ENCODE results near the gene STX3.

GRCh38 chr11:59728154-59728553, 27.0 kb upstream of the STX3 start:
- no peak for TF ChIP-seq POLR2A (IDR thresholded peaks at IDR 0.05)
- TF ChIP-seq CTCF (IDR thresholded peaks at IDR 0.05) = no peak
